H1 (cell line): ENCODE data around the gene EVX2. TPM values are rescaled to one million over a fixed set of nuclear protein-coding genes. Genes with fewer than 3 reads are reported as not detected.

ENCODE experiments used
- CTCF ChIA-PET: fragments of 300-600 bp; sonication (Branson Sonifier 250); formaldehyde crosslinking; loops from one replicate; lab custom pipeline; 2021; ENCODE audit not compliant: partially characterized antibody; lab: Charles Lee
- POLR2A ChIA-PET: fragments of 300-600 bp; sonication (Branson Sonifier 250); formaldehyde crosslinking; loops from one replicate; lab custom pipeline; 2021; ENCODE audit warnings: inconsistent platforms; ENCODE audit not compliant: partially characterized antibody; lab: Charles Lee
- DNase-seq, 2 experiments: peaks; one replicate each; pipeline versions ENCODE4 v3.0.0 to v3.0.0-alpha.2; 2010 to 2022; ENCODE audit warnings: low spot score in 2 of 2, low read depth in 1 of 2, mixed read lengths in 1 of 2
- FAIRE-seq: peaks from 2 replicates; lab custom pipeline; 2011; peaks lifted over from hg19 to GRCh38; lab: Jason Lieb, UNC
- H2AFZ ChIP-seq: 2 replicates; pipeline ENCODE4 v1.8.1; 2012; ENCODE audit warnings: low read length, inconsistent platforms
- H2AK5ac ChIP-seq: 2 replicates; pipeline ENCODE4 v1.6.1; 2013; ENCODE audit warnings: low read depth, low read length
- H2BK120ac ChIP-seq: replicated peaks from 2 replicates; pipeline ENCODE3; 2013; ENCODE audit warnings: low read depth, low read length, inconsistent platforms
- H2BK12ac ChIP-seq: 2 replicates; pipeline ENCODE4 v1.6.1; 2013; ENCODE audit warnings: low read depth, low read length
- H2BK15ac ChIP-seq: 2 replicates; pipeline ENCODE4 v1.6.1; 2013; ENCODE audit warnings: low read length
- H2BK20ac ChIP-seq: 2 replicates; pipeline ENCODE4 v1.6.1; 2013; ENCODE audit warnings: low read length
- H2BK5ac ChIP-seq: 2 replicates; pipeline ENCODE4 v1.6.1; 2013; ENCODE audit warnings: low read depth, low read length
- H3K14ac ChIP-seq: 2 replicates; pipeline ENCODE4 v1.6.1; 2013; ENCODE audit warnings: inconsistent platforms; ENCODE audit not compliant: insufficient read length
- H3K18ac ChIP-seq: 2 replicates; pipeline ENCODE4 v1.6.1; 2013; ENCODE audit warnings: low read length; ENCODE audit errors: extremely low read depth
- H3K23ac ChIP-seq: 2 replicates; pipeline ENCODE4 v1.6.1; 2013; ENCODE audit warnings: inconsistent platforms; ENCODE audit not compliant: insufficient read length
- H3K23me2 ChIP-seq: 2 replicates; pipeline ENCODE4 v1.6.1; 2013; ENCODE audit warnings: low read depth, low read length
- H3K27ac ChIP-seq: 2 replicates; pipeline ENCODE4 v1.6.1; 2011; ENCODE audit warnings: low read depth, low read length, inconsistent platforms
- H3K27me3 ChIP-seq, 4 experiments: replicated peaks in 1 of 4; 1 replicate in 1 of 4; 2 replicates in 3 of 4; pipeline versions ENCODE4 v1.6.1 to v1.8.1; 2011 to 2013; ENCODE audit warnings: low read length in 3 of 4, mild to moderate bottlenecking in 3 of 4, inconsistent platforms in 2 of 4, mixed read lengths in 2 of 4, moderate library complexity in 1 of 4; ENCODE audit not compliant: control insufficient read depth in 3 of 4, insufficient read depth in 3 of 4; ENCODE audit errors: extremely low read depth in 1 of 4
- H3K36me3 ChIP-seq, 4 experiments: 2 replicates each; pipeline versions ENCODE4 v1.6.1 to v1.8.1; 2011 to 2013; ENCODE audit warnings: mild to moderate bottlenecking in 4 of 4, low read length in 3 of 4, moderate library complexity in 2 of 4, control low read depth in 1 of 4, inconsistent platforms in 1 of 4; ENCODE audit not compliant: insufficient read depth in 4 of 4, control insufficient read depth in 2 of 4
- H3K4ac ChIP-seq: replicated peaks from 2 replicates; pipeline ENCODE3; 2013; ENCODE audit warnings: low read length, low read depth, mixed read lengths, inconsistent platforms; ENCODE audit not compliant: insufficient read length
- H3K4me1 ChIP-seq, 4 experiments: replicated peaks in 1 of 4; 1 replicate in 1 of 4; 2 replicates in 3 of 4; pipeline versions ENCODE4 v1.6.1 to v1.8.1; 2011 to 2013; ENCODE audit warnings: low read length in 3 of 4, inconsistent platforms in 2 of 4, mixed read lengths in 1 of 4; ENCODE audit not compliant: insufficient read depth in 4 of 4, control insufficient read depth in 3 of 4
- H3K4me2 ChIP-seq, 2 experiments: 2 replicates each; pipeline versions ENCODE4 v1.6.1 to v1.8.1; 2011 to 2013; ENCODE audit warnings: low read depth in 2 of 2, low read length in 2 of 2, control low read depth in 1 of 2, inconsistent platforms in 1 of 2, mild to moderate bottlenecking in 1 of 2; ENCODE audit not compliant: insufficient read depth in 1 of 2
- H3K4me3 ChIP-seq, 4 experiments: fragments of 200-600, 300-600 bp in 1 of 4; sonication (generic), shearing (Covaris generic), sonication (Bioruptor Twin) in 1 of 4; 2 replicates each; pipeline versions ENCODE4 v1.5.1 to v1.8.1; 2011 to 2016; ENCODE audit warnings: low read length in 4 of 4, low read depth in 3 of 4, control low read depth in 2 of 4, inconsistent platforms in 2 of 4, mild to moderate bottlenecking in 2 of 4, mixed read lengths in 1 of 4, moderate library complexity in 1 of 4; ENCODE audit not compliant: insufficient read depth in 2 of 4; ENCODE audit errors: extremely low read depth in 1 of 4
- H3K56ac ChIP-seq: replicated peaks from 2 replicates; pipeline ENCODE3; 2013; ENCODE audit warnings: low read depth, mild to moderate bottlenecking, mixed read lengths, low read length, inconsistent platforms; ENCODE audit not compliant: insufficient read length
- H3K79me1 ChIP-seq: 2 replicates; pipeline ENCODE4 v1.6.1; 2013; ENCODE audit warnings: low read depth, low read length, control low read depth
- H3K79me2 ChIP-seq, 2 experiments: 2 replicates each; pipeline versions ENCODE4 v1.6.1 to v1.8.1; 2012 to 2013; ENCODE audit warnings: low read length in 2 of 2, mild to moderate bottlenecking in 2 of 2, inconsistent platforms in 1 of 2; ENCODE audit not compliant: insufficient read depth in 2 of 2, control insufficient read depth in 1 of 2
- H3K9ac ChIP-seq, 4 experiments: replicated peaks in 1 of 4; 1 replicate in 1 of 4; 2 replicates in 3 of 4; pipeline versions ENCODE4 v1.6.1 to v1.8.1; 2011 to 2013; ENCODE audit warnings: low read depth in 3 of 4, low read length in 3 of 4, control low read depth in 2 of 4, mild to moderate bottlenecking in 2 of 4, moderate library complexity in 2 of 4, inconsistent platforms in 1 of 4; ENCODE audit errors: extremely low read depth in 1 of 4
- H3K9me3 ChIP-seq, 2 experiments: 2 replicates each; pipeline versions ENCODE4 v1.6.1 to v1.8.1; 2012 to 2013; ENCODE audit warnings: mild to moderate bottlenecking in 2 of 2, moderate library complexity in 2 of 2, control low read depth in 1 of 2, inconsistent platforms in 1 of 2, low read depth in 1 of 2, low read length in 1 of 2, mixed read lengths in 1 of 2; ENCODE audit not compliant: insufficient read depth in 2 of 2
- H4K20me1 ChIP-seq, 2 experiments: replicated peaks in 1 of 2; 2 replicates each; pipeline versions ENCODE3 to v1.8.1; 2011 to 2013; ENCODE audit warnings: inconsistent platforms in 2 of 2, low read length in 2 of 2, mild to moderate bottlenecking in 1 of 2; ENCODE audit not compliant: insufficient read depth in 2 of 2, control insufficient read depth in 1 of 2
- H4K5ac ChIP-seq: 2 replicates; pipeline ENCODE4 v1.6.1; 2013; ENCODE audit warnings: low read length, low read depth, mixed read lengths, inconsistent platforms; ENCODE audit not compliant: insufficient read length
- H4K8ac ChIP-seq: 2 replicates; pipeline ENCODE4 v1.8.0; 2013; ENCODE audit warnings: mild to moderate bottlenecking, moderate library complexity, low read length, inconsistent platforms; ENCODE audit not compliant: insufficient read depth; ENCODE audit errors: extremely low read depth
- H4K91ac ChIP-seq: replicated peaks from 2 replicates; pipeline ENCODE3; 2013; ENCODE audit warnings: low read length, mixed read lengths, inconsistent platforms; ENCODE audit not compliant: insufficient read length
- ASH2L ChIP-seq: fragments of 200-600, 300-600 bp; sonication (generic); IDR thresholded peaks from one replicate; pipeline ENCODE4 v1.7.1; 2017; ENCODE audit warnings: low read length
- CHD2 ChIP-seq: IDR thresholded peaks from 2 replicates; pipeline ENCODE4 v1.6.1; 2012; ENCODE audit warnings: low read length, improper control_type of control experiment
- CREB1 ChIP-seq: IDR thresholded peaks from 2 replicates; pipeline ENCODE4 v1.6.1; 2012; ENCODE audit warnings: inconsistent platforms
- CTCF ChIP-seq, 3 experiments: IDR thresholded peaks; 1 replicate in 2 of 3; 2 replicates in 1 of 3; pipeline versions ENCODE4 v1.5.1 to v1.6.1; 2011; ENCODE audit warnings: low read length in 3 of 3, mild to moderate bottlenecking in 3 of 3, inconsistent platforms in 2 of 3, low read depth in 1 of 3, moderate library complexity in 1 of 3; ENCODE audit not compliant: insufficient read depth in 1 of 3; ENCODE audit errors: control extremely low read depth in 1 of 3
- GABPA ChIP-seq: IDR thresholded peaks from 2 replicates; pipeline ENCODE4 v1.6.1; 2011; ENCODE audit warnings: mild to moderate bottlenecking, low read length, moderate library complexity, borderline replicate concordance; ENCODE audit not compliant: insufficient read depth
- KDM1A ChIP-seq: fragments of 200-600, 300-600 bp; sonication (generic); IDR thresholded peaks from 2 replicates; pipeline ENCODE4 v1.7.1; 2016; ENCODE audit warnings: mild to moderate bottlenecking, low read length, borderline replicate concordance
- SRF ChIP-seq: IDR thresholded peaks from 2 replicates; pipeline ENCODE4 v1.6.1; 2011; ENCODE audit warnings: mild to moderate bottlenecking, low read depth, low read length, moderate library complexity
- USF2 ChIP-seq: IDR thresholded peaks from 2 replicates; pipeline ENCODE4 v1.6.1; 2011; ENCODE audit warnings: low read length, improper control_type of control experiment
- WGBS, 2 experiments: shearing (Covaris generic) in 1 of 2; methylation state at CpG; one replicate each; pipeline versions ENCODE4 v1.1.6 to v1.1.7; 2013 to 2015; ENCODE audit warnings: low lambda C conversion rate in 2 of 2, mixed read lengths in 2 of 2, inconsistent platforms in 1 of 2, low coverage in 1 of 2, missing lambda C conversion rate in 1 of 2; ENCODE audit not compliant: insufficient replicate concordance in 2 of 2, insufficient coverage in 1 of 2, insufficient read length in 1 of 2; ENCODE audit errors: extremely low coverage in 1 of 2, missing lambda C conversion rate in 1 of 2; 5-methylcytosine and 5-hydroxymethylcytosine counted together
- polyA plus RNA-seq, 7 experiments: library from polyadenylated mRNA; depleted of rRNA in 3 of 7; stranded (reverse) in 5 of 7; unstranded in 2 of 7; fragments of >200 nt in 5 of 7; fragments of 200-250 nt in 2 of 7; gene quantifications; 1 replicate in 5 of 7; 2 replicates in 1 of 7; 4 replicates in 1 of 7; pipeline versions ENCODE4 v1.2.1 to v1.2.3, GENCODE V29; 2011 to 2013; ENCODE audit warnings: missing spikeins in 2 of 7, mixed read lengths in 2 of 7
- total RNA-seq: library from RNA; stranded (reverse); fragmentation: NEBNext Ultra II Directional; extraction: Animal tissue kit (Norgen Biotek cat#: 25700); gene quantifications from 2 replicates; pipeline ENCODE4 v1.2.1, GENCODE V29; 2021

EVX2 gene
- total and polyA plus RNA-seq, 2 of the 8 experiments (the other 6 are each of a cell fraction or from before 2014, with no cell fraction given) = not detected

GRCh38 chr2:176079831-176080539 is 3.8 kb downstream of the EVX2 start:
- H3K79me1 ChIP-seq = no peaks in the 10 kb centered on the region
- H3K4me3 ChIP-seq = peak overlapping the region; percentile 4 to 54 (median 20); a peak in 6 of 8 replicates
- peaks cover 85 to 98% (median 92%) of the 10 kb centered on the region in 4 experiments for H3K27me3 ChIP-seq
- H3K23me2 ChIP-seq = peaks cover 6% of the 10 kb centered on the region; the same call in 1 of the 2 replicates
- no peak overlapping the region for H2AK5ac ChIP-seq
- ChIA-PET CTCF (interaction anchor here (0.6 to 7.8 kb wide), 36 partner anchors 9 to 829 kb away, joined by 3 to 130 read pairs (median 4); partner anchors contain the start of genes HOXD11, HOXD12 and HOXD13), POLR2A (interaction anchor here (0.6 to 2.5 kb wide), 2 partner anchors 18 to 35 kb away, joined by 3 to 8 read pairs; no protein-coding TSS in a partner anchor)
- H3K4me2 ChIP-seq = peak overlapping the region; percentile 67 to 83
- peaks cover 0 to 5% (median 0%) of the 10 kb centered on the region in 4 experiments; a peak in 1 of 8 replicates for H3K36me3 ChIP-seq
- no peak overlapping the region for H2AFZ ChIP-seq
- no peak overlapping the region for H4K5ac ChIP-seq
- no peak overlapping the region for H3K23ac ChIP-seq
- no peak overlapping the region for H2BK120ac ChIP-seq
- H4K91ac ChIP-seq = no peak overlapping the region
- no peaks in the 10 kb centered on the region; a peak in 1 of 4 replicates for H3K9me3 ChIP-seq
- H3K18ac ChIP-seq = no peak overlapping the region
- peaks cover 16 to 17% of the 10 kb centered on the region in 2 experiments for H4K20me1 ChIP-seq
- 1% methylated on average over 65 of the region's 86 CpGs; no CpG with 5 or more reads in 1 of the 2 experiments for WGBS, 2 experiments
- H3K9ac ChIP-seq = no peak overlapping the region
- H2BK5ac ChIP-seq = no peak overlapping the region
- H3K4me1 ChIP-seq = peaks cover 0 to 29% (median 11%) of the 10 kb centered on the region in 4 experiments; a peak in 5 of 7 replicates
- H3K79me2 ChIP-seq = no peaks in the 10 kb centered on the region
- no peak overlapping the region for H3K14ac ChIP-seq
- H2BK15ac ChIP-seq = no peak overlapping the region
- H4K8ac ChIP-seq = peak overlapping the region; percentile 81; the same call in 1 of the 2 replicates
- DNase-seq (peak in 1 of 2 experiments; percentile 92), FAIRE-seq (no peak)
- H3K56ac ChIP-seq = no peak overlapping the region
- no peak overlapping the region for H3K27ac ChIP-seq
- no peak overlapping the region for H3K4ac ChIP-seq
- H2BK20ac ChIP-seq = no peak overlapping the region
- no peak overlapping the region; the same call in 1 of the 2 replicates for H2BK12ac ChIP-seq
- TF ChIP-seq CREB1 (peak; percentile 66), USF2 (no peak), CHD2 (no peak), SRF (0 out of 2 replicates have a peak, but pooled peaks have one; percentile 14), KDM1A (0 out of 2 replicates have a peak, but pooled peaks have one; percentile 47), GABPA (no peak), CTCF (IDR thresholded peaks at IDR 0.05; ENCODE audit: control extremely low read depth in 1 of 3, insufficient read depth in 1 of 3, low read depth in 1 of 3, low read length in 3 of 3) (peak in 2 of 3 experiments; percentile 83 to 99; a peak in 3 of 4 replicates), ASH2L (peak; percentile 37)
